COLO829 (cell line): ENCODE results near the gene SMIM11.
"Not testable (repeated sequence)": the region's sequence is repeated elsewhere in the genome, so short reads cannot be mapped to it uniquely, and the experiment has no call there.

Experiments used
- DNase-seq: peaks from one replicate; pipeline ENCODE4 v3.0.0; 2012; ENCODE audit warnings: low spot score

The SMIM11 gene

GRCh38 chr21:34374940-34375618 lies at the start of gene SMIM11:
Gene SMIM11 (plus strand): TSS chr21:34375507. CDS start chr21:34379505, 3,998 bp downstream.
- not testable (repeated sequence) for DNase-seq

GRCh38 chr21:34330055-34330454 lies 45.3 kb upstream of the SMIM11 start:
- DNase-seq = no peak

GRCh38 chr21:34331726-34332125 lies 43.6 kb upstream of the SMIM11 start:
- no peak for DNase-seq

- no peak for DNase-seq
Observed at GRCh38 chr21:34332347-34332746, 43.0 kb upstream of the SMIM11 start.

GRCh38 chr21:34333121-34333739 lies 42.1 kb upstream of the SMIM11 start:
- peak; percentile 67 for DNase-seq

GRCh38 chr21:34335316-34335715 lies 40.0 kb upstream of the SMIM11 start:
- no peak for DNase-seq

- DNase-seq = no peak
Observed at GRCh38 chr21:34336245-34336644, 39.1 kb upstream of the SMIM11 start.

- no peak for DNase-seq
Observed at GRCh38 chr21:34336756-34337391, 38.4 kb upstream of the SMIM11 start.

GRCh38 chr21:34337741-34338140 lies 37.6 kb upstream of the SMIM11 start:
- no peak for DNase-seq

GRCh38 chr21:34338226-34338625 lies 37.1 kb upstream of the SMIM11 start:
- DNase-seq = no peak

GRCh38 chr21:34340061-34340460 lies 35.2 kb upstream of the SMIM11 start:
- no peak for DNase-seq

GRCh38 chr21:34342476-34342875 lies 32.8 kb upstream of the SMIM11 start:
- no peak for DNase-seq

- no peak for DNase-seq
Observed at GRCh38 chr21:34343347-34343746, 32.0 kb upstream of the SMIM11 start.

GRCh38 chr21:34343838-34344381 lies 31.4 kb upstream of the SMIM11 start:
- DNase-seq = no peak

GRCh38 chr21:34344584-34344983 lies 30.7 kb upstream of the SMIM11 start:
- DNase-seq = no peak

- DNase-seq = no peak
Observed at GRCh38 chr21:34345091-34345871, 30.0 kb upstream of the SMIM11 start.

- no peak for DNase-seq
Observed at GRCh38 chr21:34345892-34346291, 29.4 kb upstream of the SMIM11 start.

GRCh38 chr21:34348890-34349519 lies 26.3 kb upstream of the SMIM11 start:
- DNase-seq = no peak

GRCh38 chr21:34351786-34352241 lies 23.5 kb upstream of the SMIM11 start:
- DNase-seq = peak; percentile 35

- no peak for DNase-seq
Observed at GRCh38 chr21:34352556-34352955, 22.8 kb upstream of the SMIM11 start.

- no peak for DNase-seq
Observed at GRCh38 chr21:34353182-34353581, 22.1 kb upstream of the SMIM11 start.

GRCh38 chr21:34354836-34355235 lies 20.5 kb upstream of the SMIM11 start:
- DNase-seq = no peak
